Fibroblast of gingiva (primary cell): ENCODE results near the gene WDR53.
A peak's percentile ranks its signal among the peaks of the same experiment; 100 is the strongest.
"Not testable (repeated sequence)": the region's sequence is repeated elsewhere in the genome, so short reads cannot be mapped to it uniquely, and the experiment has no call there.

Source experiments
- DNase-seq: peaks from one replicate; pipeline ENCODE4 v3.0.0-alpha.2; 2011; ENCODE audit warnings: low read depth

Gene WDR53

DNA sequence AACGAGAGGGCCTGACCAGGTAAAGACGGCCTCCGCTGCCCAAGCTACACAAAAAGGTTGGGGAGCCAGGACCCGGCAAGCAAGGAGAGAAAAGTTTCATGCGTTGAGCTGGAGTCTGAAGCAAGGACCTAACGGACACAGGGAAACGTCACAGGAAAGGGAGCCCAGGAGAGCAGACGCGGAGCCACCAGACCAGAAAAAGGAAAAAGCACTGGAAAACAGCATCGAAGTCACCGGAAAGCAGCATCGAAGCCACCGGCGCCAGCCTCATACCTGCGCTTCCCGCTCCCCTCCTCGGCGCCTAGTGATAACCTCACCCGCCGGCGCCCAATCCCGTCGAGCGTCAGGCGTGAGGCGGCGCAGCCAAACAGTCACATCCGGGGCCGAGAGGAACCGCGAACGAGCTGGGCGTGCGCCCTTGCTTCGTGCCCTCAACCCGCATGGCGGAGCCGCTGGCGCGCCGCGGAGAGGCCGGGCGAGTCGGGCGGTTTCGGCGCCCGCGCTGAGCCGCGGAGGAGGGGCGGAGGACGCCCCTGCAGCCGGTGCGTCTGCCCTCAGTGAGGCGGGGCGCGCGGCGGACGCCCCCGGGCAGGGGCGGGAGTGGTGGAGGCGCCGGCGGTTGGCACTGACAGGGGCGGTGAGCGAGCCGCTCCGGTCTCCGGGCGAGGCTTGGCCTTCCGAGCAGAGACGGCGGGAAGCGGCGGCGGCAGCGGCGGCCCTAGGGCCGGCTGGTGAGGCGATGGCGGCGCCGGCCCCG, at the start of gene WDR53, which contains the start of gene FBXO45:
Gene WDR53 (minus strand): TSS at position 309 of the 757 bp plus-strand sequence. CDS start 7,079 bp downstream, outside the sequence.
Gene FBXO45 (plus strand): TSS at position 415 of the 757 bp plus-strand sequence. CDS start 325 bp downstream, at position 740.
- peak; percentile 94 for DNase-seq

- DNase-seq: no peak
Measured at GRCh38 chr3:196617256-196617655, 48.9 kb upstream of the WDR53 start.

DNA sequence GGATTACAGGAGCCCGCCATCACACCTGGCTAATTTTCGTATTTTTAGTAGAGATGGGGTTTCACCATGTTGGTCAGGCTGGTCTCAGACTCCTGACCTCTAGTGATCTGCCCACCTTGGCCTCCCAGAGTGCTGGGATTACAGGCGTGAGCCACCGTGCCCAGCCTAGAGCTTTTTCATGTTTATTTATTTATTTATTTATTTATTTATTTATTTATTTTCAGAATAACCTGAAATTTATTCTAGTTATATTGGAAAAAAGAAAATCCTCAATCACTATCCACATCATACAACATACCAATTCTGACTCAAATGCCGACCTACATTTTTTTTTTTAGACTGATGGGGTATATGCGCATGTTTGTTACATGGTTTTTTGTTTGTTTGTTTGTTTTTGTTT, 46.9 kb upstream of the WDR53 start:
- DNase-seq: not testable (repeated sequence)

DNA sequence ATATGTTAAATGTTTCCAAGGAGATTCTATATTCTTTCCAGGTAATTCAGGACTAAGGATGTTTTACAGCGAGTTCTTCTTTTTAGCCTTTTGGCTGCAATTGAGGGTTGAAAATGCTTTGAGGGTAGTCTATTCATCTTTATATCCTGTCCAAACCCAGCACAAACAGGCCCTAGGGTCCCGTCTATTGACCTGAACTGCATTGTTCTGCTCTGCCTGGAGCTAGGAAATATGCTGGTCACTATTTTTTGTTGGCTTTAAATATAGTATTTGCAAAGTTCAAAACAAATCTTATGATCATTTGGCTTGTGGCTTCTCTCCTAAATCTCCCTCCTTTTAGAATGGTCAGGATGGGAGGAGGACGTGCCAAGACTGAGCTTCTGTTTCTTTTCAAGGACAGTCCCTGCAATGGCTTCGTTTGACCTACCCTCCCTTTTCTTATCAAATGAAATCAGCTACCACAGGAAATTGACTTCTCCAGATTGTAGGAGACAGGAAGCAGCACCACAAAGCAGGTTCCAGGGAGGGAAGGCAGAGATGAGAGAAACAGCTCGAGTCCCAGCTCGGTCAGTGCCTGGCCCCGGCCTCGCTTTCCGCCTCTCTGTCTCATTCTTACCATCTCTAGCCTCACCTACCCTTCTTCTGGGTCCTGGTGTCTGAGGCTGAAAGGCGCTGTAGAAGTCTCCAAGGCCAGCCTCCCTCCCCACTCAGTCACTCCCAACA, 43.6 kb upstream of the WDR53 start:
- no peak for DNase-seq

GRCh38 chr3:196609805-196610515, 41.6 kb upstream of the WDR53 start:
- no peak for DNase-seq

DNA sequence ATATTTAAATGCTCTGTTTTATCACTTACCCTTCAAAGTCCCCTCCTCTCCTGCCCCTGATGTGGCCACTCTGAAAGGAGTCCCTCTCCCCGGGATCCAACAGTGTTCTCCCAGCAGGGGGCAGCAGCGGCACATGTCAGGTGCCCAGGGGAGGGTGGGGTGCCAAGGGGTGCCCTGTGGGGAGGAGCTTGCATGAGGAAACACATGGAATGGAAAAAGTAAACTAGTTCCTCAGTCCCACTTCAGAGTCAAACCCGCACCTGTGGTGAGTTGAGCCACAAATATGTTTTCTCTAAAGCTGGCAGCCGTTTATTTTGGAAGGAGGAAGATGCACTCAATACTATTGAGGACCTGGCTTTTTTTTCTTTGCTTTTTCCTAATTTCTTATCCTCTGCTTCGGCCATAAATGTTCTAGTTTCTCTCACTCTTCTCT, 41.0 kb upstream of the WDR53 start:
- DNase-seq: peak; percentile 71

DNA sequence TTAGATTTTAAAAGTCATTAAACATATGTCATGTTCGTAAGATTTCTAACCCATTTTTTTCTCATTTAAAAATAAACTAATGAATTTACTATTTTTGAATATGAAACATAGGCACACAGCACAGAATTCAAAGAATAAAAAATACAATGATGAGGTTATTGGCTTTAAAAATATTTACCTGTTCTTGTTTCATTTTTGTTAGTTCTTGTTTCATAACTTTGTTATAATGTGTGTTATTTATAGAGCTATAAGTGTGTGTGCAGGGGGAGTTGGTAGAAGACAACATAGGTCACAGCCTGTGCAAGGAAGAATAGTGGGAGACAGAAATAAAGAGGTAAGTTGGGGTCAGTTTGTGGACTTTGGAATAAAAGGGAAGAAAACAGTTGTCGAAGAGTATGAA, 40.3 kb upstream of the WDR53 start:
- DNase-seq: no peak

DNA sequence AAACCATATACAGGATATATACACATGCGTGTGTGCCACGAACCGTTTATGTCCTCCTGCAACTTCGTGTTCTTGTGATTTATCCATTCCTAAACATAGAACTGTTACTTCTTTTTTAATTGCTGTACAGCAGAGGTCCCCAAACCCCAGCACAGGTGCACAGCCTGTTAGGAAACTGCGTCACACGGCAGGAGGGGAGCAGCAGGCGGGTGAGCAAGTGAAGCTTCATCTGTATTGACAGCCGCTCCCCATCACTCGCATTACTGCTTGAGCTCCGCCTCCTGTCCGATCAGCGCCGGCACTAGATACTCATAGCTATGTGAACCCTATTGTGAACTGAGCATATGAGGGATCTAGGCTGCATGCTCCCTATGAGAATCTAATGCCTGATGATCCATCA, 36.2 kb upstream of the WDR53 start:
- DNase-seq: no peak

DNA sequence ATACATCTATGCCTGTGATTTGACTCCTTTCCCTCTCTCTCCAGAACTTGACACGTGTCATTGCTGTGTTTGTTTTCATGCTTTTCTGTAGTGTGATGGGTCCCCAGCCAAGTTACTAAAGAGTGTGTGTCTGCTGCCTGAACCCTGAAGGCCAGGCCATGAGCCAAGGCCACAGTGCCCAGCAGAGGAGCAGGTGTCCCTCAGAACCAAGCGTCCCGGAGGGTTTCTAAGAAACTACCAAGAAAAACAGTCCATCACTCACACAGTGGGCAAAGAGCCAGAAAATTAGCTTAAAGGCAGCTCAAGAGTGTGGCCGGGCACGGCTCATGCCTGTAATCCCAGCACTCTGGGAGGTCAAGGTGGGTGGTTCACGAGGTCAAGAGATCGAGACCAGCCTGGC, 35.3 kb upstream of the WDR53 start:
- no peak for DNase-seq

- DNase-seq: no peak
Measured at GRCh38 chr3:196602673-196603072, 34.3 kb upstream of the WDR53 start.

- DNase-seq: no peak
Measured at GRCh38 chr3:196600359-196600758, 32.0 kb upstream of the WDR53 start.

- DNase-seq: no peak
Measured at GRCh38 chr3:196599734-196600128, 31.4 kb upstream of the WDR53 start.

DNA sequence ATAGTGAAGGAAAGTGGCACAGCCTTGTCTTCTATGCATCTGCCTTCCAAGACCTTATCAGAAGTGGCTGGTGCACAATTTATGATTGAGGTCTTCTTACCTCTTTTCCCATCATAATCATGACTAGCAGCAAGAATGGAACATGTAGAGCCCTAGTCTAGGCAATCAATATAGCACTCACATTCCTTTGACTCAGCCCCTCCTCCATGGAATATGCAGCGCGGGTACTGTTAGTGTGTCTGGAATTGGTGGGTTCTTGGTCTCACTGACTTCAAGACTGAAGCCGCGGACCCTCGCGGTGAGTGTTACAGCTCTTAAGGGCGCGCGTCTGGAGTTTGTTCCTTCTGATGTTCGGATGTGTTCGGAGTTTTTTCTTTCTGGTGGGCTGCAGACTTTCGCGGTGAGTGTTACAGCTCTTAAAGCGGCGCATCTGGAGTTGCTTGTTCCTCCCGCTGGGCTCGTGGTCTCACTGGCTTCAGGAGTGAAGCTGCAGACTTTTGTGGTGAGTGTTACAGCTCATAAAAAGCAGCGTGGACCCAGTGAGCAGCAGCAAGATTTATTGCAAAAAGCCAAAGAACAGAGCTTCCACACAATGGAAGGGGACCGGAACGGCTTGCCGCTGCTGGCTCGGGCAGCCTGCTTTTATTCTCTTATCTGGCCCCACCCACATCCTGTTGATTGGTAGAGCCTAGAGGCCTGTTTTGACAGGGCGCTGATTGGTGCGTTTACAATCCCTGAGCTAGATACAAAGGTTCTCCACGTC, 29.8 kb upstream of the WDR53 start:
- DNase-seq: not testable (repeated sequence)

DNA sequence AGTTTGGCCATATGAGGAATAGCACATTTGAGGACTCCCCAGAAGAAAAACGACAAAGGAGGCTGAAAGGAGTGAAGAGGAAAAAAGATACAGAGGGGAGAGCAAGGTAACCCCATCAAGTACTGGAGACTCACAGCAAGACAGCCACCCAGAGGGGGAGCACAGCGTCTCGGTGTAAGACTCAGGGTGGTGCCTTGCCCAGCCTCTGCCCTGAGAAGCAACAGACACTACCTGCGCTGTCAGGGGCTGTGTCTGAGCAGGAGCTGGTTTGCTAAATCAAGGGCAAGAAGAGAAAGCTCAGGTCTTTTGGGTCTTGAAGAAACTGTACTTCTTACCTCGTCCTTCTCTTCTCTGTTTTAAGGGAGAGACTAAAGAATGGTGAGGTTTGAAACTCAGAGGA, 28.0 kb upstream of the WDR53 start:
- no peak for DNase-seq

DNA sequence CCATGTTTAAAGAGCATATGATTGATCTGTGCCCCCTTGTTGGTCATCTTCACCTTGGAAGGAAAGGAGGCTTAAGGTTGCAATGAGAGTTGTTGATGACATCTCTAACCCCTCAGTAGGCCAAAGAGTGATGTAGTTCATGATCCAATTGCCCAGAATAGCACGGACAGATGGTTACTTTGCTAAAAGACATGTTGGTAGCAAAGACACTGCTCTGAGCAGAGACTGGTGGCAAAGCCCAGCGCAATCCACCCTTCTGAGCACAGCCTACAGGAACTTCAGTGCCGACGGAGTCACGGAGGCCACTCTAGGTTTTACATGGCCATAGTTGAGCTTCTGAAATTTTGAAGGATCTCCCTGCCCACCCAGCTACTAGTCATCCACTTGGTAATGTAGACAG, 21.9 kb upstream of the WDR53 start:
- no peak for DNase-seq

DNA sequence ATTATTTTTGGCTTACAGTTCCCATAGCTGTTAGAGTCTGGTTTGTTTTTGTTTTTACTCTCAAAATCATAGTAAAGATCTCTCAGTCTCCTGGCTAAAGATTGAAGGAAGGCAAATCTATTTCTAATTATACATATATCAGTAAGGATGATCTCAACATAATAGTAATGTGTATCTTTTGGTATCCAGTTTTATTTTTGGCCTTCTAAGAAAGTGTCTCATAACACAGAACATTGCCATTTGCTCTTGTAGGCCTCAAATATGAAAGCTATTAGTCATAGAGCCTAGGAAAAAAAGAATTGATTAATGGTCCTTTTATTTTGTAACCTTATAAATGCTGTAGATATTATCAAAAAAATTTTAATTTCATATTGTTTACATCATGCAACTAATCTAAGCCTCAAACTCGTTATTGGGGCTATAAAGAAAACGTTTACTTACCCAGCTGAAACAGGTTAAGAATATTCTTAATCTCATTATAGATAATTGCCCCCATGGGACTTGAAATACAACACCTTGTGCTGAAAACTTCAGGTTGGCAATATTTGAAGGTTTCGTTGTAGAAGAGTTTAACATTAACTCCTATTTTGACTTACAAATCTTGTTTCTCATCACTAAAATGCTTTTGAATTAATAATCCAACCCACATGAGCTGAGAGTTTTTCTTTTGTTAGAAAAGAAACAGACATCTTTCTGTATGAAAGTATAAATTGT, 16.8 kb upstream of the WDR53 start:
- DNase-seq: no peak

DNA sequence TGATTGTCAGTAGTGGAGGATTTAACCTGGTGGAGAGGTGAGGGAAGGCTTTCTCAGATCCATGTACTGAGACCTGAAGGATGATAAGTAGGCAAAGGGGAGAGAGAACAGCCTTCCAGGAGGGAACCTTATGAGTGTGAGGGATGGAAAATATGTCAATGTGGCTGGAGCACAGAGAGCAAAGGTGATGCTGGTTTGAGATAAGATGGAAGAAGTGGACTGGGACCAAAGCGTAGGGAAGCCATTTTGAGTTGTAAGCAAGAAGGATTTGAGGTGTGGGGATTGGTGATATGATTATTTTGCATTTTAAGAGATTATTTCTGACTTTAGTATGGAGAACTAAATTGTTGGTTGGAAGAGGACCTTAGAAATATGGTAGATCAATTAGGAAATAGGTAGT, 4.0 kb upstream of the WDR53 start:
- no peak for DNase-seq

GRCh38 chr3:196570332-196570731, 2.0 kb upstream of the WDR53 start:
- not testable (repeated sequence) for DNase-seq

- peak; percentile 3 for DNase-seq
Measured at GRCh38 chr3:196569003-196569516, 706 bp upstream of the WDR53 start.

DNA sequence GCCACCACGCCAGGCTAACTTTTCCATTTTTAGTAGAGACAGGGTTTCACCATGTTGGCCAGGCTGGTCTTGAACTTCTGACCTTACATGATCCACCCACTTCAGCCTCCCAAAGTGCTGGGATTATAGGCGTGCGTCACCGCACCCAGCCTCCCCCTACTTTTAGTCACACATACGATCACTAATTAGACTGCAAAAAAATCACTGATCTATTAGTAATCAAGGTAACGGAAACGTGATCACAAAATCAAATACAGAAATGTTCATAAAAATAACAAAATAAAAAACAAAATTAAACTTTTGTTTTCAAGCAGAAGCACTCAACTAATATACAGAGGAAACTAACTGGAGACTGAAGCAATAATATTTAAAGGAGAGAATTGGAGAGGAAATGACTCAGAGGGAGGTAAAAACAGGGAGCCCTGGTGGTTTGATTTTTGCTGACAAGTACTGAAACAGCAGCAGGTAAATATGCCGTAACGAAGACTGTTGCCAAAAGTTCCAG, 4.6 kb downstream of the WDR53 start:
- no peak for DNase-seq

DNA sequence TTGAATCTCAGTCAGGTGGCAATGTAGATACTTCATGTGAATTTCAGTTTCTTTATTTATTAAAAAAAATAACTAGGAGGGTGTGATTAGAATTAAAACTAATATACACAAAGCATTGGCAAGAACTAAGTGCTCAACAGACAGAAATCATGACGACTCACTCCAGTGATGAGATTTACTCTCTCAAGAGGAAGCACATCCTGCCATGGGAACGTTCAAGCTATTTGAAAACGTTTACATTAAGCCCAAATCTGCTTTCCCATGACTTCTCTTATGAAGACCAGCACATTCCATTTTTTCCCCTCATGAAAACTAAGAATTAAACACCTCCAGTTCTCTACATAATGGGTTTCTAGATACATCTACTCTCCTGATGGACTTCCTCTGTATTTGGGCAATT, 8.5 kb downstream of the WDR53 start:
- no peak for DNase-seq
